GM12873 (cell line): ENCODE results near the gene CSRP1.

Experiments used
- TF ChIP-seq, protein P1 (sequence below): IDR thresholded peaks from 2 replicates; pipeline ENCODE4 v1.5.1; 2012; ENCODE audit warnings: low read depth, mild to moderate bottlenecking, moderate library complexity, low read length, control low read depth; ENCODE audit not compliant: insufficient read depth; ENCODE audit errors: missing control alignments

The CSRP1 gene

DNA sequence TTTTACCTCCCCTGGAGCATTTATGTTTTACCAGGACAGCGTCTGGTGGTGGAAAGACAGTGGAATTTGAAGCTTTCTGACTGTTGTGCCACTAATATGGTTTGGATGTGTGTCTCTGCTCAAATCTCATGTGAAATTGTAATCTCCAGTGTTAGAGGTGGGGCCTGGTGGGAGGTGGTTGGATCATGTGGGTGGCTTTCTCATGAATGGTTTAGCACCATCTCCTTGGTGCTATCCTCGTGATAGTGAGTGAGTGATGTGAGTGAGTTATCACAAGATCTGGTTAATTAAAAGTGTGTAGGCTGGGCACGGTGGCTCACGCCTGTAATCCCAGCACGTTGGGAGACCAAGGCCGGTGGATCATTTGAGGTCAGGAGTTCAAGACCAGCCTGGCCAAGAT lies 61.6 kb downstream of the CSRP1 start:
- TF ChIP-seq, protein P1, sequence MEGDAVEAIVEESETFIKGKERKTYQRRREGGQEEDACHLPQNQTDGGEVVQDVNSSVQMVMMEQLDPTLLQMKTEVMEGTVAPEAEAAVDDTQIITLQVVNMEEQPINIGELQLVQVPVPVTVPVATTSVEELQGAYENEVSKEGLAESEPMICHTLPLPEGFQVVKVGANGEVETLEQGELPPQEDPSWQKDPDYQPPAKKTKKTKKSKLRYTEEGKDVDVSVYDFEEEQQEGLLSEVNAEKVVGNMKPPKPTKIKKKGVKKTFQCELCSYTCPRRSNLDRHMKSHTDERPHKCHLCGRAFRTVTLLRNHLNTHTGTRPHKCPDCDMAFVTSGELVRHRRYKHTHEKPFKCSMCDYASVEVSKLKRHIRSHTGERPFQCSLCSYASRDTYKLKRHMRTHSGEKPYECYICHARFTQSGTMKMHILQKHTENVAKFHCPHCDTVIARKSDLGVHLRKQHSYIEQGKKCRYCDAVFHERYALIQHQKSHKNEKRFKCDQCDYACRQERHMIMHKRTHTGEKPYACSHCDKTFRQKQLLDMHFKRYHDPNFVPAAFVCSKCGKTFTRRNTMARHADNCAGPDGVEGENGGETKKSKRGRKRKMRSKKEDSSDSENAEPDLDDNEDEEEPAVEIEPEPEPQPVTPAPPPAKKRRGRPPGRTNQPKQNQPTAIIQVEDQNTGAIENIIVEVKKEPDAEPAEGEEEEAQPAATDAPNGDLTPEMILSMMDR = no peak

DNA sequence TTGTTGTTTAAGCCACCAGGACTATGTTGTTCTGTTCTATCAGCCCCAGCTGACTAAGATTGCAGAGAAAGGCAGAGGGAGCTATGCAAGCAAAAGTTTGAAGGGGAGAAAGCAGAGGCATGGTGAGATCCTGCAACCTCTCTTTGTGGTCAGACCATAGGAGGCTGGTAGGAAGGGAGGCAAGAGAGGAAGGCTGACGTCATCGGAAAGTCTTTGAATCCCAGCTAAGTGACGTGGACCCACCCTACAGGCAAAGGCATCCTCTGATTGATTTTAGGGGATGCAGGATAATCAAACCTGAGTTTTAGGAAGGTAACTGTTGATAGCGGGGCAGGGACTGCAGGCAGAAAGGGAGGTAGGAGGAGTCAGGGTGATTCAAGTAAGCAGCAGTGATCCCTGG lies 62.1 kb downstream of the CSRP1 start:
- TF ChIP-seq, protein P1 = no peak

DNA sequence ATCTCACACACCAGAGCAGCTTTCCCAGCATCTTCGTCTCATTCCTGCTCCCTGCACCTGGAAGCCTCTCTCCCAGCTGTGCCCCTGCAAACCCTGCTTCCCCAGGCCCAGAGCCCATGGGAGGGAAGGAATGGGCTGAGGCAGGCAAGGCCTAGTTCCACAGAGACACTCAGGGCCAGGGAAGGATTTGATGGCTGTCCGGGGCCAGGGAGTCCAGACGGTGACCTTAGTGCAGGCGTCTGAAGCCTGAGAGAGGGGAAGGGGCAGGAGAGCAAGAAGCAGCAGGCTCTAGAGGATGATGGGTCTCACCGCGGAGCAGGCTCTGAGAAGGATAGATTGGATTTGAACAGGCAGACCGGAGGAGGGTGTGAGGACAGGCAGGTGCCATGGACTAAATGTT lies 63.2 kb downstream of the CSRP1 start:
- TF ChIP-seq, protein P1 = no peak

DNA sequence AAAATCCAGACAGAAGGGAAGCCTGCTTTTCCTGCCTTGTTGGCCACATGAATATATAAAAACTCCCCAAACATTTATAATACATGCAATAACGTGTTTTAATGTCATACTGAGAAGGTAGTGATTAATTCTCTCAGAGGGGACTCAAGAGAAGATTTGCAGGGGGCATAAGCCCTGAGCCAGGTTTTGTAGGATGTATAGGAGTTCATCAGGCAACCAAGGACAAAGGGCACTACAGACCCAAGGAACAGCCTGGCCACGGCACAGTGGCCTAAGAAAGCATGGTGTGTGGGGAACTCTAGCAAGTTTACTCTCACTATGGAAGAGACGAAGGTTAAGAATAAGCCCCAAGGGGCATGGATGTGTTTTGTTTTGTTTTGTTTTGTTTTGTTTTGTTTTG lies 70.0 kb downstream of the CSRP1 start:
- TF ChIP-seq, protein P1 = no peak

DNA sequence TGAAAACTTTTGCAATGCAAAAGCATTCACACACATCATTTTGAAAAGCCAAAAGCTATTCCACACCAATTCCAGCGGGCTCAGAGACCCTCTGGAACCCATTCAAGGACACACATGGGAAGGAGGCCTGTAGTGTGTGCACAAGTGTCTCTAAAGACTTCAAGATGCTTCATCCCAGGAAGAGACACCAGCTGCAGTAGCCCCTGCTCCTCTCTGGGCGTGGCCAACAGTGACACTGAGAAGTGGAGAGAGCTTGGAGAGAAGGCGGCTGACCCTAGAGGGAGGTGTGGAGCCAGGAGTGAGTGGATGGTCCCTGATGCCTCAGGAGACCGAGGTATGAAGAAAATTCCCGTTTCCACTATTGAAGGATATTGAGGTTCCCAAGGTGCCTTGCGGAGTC lies 70.5 kb downstream of the CSRP1 start:
- TF ChIP-seq, protein P1 = peak; percentile 2

DNA sequence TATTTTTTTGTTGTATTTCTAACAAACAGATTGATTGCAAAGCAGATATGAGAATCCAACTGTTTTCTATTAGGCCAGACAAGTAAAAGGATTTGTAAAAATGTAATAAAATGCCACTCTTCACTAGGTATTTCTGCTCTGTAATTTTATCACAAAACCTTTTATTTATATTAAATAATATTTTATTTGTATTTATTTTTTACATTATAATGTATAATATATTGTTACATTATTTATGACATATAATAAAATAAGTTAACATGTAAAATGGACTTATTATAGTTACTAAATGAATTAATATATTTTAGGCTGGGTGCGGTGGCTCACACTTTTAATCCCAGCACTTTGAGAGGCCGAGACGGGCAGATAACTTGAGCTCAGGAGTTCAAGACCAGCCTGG lies 72.7 kb downstream of the CSRP1 start:
- TF ChIP-seq, protein P1 = no peak

DNA sequence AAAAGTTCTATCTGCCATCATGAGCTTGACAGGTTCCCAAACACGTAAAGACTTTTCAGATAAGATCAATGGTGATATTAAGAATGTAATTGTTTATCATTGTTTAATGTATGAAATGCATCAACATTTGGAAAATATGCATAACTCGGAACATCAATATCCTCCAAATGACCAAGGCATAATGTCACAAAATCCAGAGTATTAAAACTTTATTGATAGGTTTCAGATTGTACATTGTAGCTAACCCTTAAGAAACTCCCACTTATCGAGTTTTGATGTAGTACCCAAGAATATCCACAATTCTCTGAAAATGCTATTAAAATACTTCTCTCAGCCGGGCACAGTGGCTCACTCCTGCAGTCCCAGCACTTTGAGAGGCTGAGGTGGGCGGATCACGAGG lies 73.3 kb downstream of the CSRP1 start:
- TF ChIP-seq, protein P1 = no peak
